ENCODE results near the gene LHB. TPM values are rescaled to one million over a fixed set of nuclear protein-coding genes. Genes with fewer than 3 reads are reported as not detected.

The LHB gene
- total RNA-seq, 1 experiment from 2014 or later = not detected

GRCh38 chr19:48987323-48987722 is 29.6 kb downstream of the LHB start:
- Histone ChIP-seq H3K23me2 (ENCODE audit: insufficient read length, low read depth, low read length, poor library complexity, severe bottlenecking) (peaks cover 2% of the 10 kb centered on the region), H3K56ac (ENCODE audit: insufficient read length, low read depth, low read length) (no peak overlapping the region), H2BK12ac (ENCODE audit: insufficient read length, low read depth, low read length) (no peak overlapping the region), H4K91ac (ENCODE audit: insufficient read length, low read depth, low read length) (no peak overlapping the region), H3K18ac (ENCODE audit: insufficient read length, low read depth, low read length) (no peak overlapping the region), H2BK15ac (ENCODE audit: low read depth, low read length) (no peak overlapping the region), H2AFZ (ENCODE audit: low read length) (no peak overlapping the region), H3K4me2 (ENCODE audit: insufficient read depth, insufficient read length, low read length) (no peak overlapping the region), H3K27me3 (ENCODE audit: insufficient read depth, low read length) (no peaks in the 10 kb centered on the region), H3K14ac (ENCODE audit: insufficient read depth, low read length) (no peak overlapping the region), H3K9me3 (ENCODE audit: control insufficient read depth, low read depth, low read length) (no peaks in the 10 kb centered on the region), H4K20me1 (ENCODE audit: control insufficient read depth, insufficient read depth, insufficient read length) (no peaks in the 10 kb centered on the region), H3T11ph (ENCODE audit: low read length) (no peak overlapping the region), H3K79me2 (ENCODE audit: insufficient read depth, low read length) (no peaks in the 10 kb centered on the region; the same call in 1 of the 2 replicates), H3K79me1 (ENCODE audit: insufficient read depth, low read depth, low read length, poor library complexity, severe bottlenecking) (no peaks in the 10 kb centered on the region), H3K4me1 (ENCODE audit: insufficient read depth, low read length) (no peaks in the 10 kb centered on the region; the same call in 1 of the 2 replicates), H3K9ac (ENCODE audit: extremely low read depth, insufficient read length, low read length) (no peak overlapping the region), H4K5ac (ENCODE audit: insufficient read length, low read depth, low read length) (no peak overlapping the region), H3K23ac (ENCODE audit: insufficient read length, low read depth, low read length) (no peak overlapping the region), H2BK5ac (ENCODE audit: insufficient read length, low read length) (no peak overlapping the region), H3K4ac (ENCODE audit: low read depth, low read length) (no peak overlapping the region), H4K8ac (replicated peaks; ENCODE audit: insufficient read length, low read depth, low read length) (no peak overlapping the region), H2BK120ac (ENCODE audit: low read depth, low read length, poor library complexity, severe bottlenecking) (no peak overlapping the region), H2BK20ac (ENCODE audit: low read depth, low read length, poor library complexity, severe bottlenecking) (no peak overlapping the region), H2AK5ac (ENCODE audit: insufficient read length, low read length) (no peak overlapping the region), H3K27ac (ENCODE audit: insufficient read length, low read depth, low read length) (no peak overlapping the region)
- Mint-ChIP-seq H3K36me3 (ENCODE audit: insufficient read depth in 1 of 3, low read depth in 3 of 3) (peaks cover 24 to 67% (median 60%) of the 10 kb centered on the region in 3 experiments), H3K27me3 (ENCODE audit: low read depth) (no peaks in the 10 kb centered on the region), H3K4me3 (no peak overlapping the region), H3K4me1 (peaks cover 17 to 20% of the 10 kb centered on the region in 2 experiments), H3K9me3 (no peaks in the 10 kb centered on the region), H3K27ac (peak overlapping the region in 1 of 3 experiments; percentile 6; a peak in 1 of 7 replicates)
- no peak; the same call in 2 of the 3 replicates for TF ChIP-seq CTCF (conservative IDR thresholded peaks at IDR 0.05)
- WGBS (ENCODE audit: extremely low coverage, insufficient read length, low lambda C conversion rate) = no CpG with 5 or more reads among the region's 7 CpGs
- DNase-seq = no peak
